Activated CD8-positive, alpha-beta memory T cell treated with anti-CD3 and anti-CD28 coated beads, Interleukin-2, amount 10 ng/mL, durations not matched to agents 7 days and 5 days (primary cell): ENCODE data around the gene AP5Z1. TPM values are rescaled to one million over a fixed set of nuclear protein-coding genes. Genes with fewer than 3 reads are reported as not detected.

Experiments used
- ATAC-seq: fragments of 150-1000 bp; cut with Tn5 transposase; one replicate; pipeline ENCODE4 v1.10.0; 2021; ENCODE audit warnings: moderate library complexity
- CTCF ChIA-PET: fragments of 350-600 bp; sonication (Branson Sonifier 250); formaldehyde crosslinking; loops from one replicate; lab custom pipeline; 2021; ENCODE audit warnings: antibody characterized with exemption; lab: Charles Lee
- DNase-seq: peaks from one replicate; pipeline ENCODE4 v3.0.0-alpha.2; 2020
- H3K27ac Mint-ChIP-seq: one replicate; pipeline ENCODE4 v1.8.0; 2021; ENCODE audit warnings: mild to moderate bottlenecking, mixed read lengths
- H3K27me3 Mint-ChIP-seq: one replicate; pipeline ENCODE4 v1.8.0; 2021; ENCODE audit warnings: mixed read lengths
- H3K36me3 Mint-ChIP-seq: one replicate; pipeline ENCODE4 v1.8.0; 2021; ENCODE audit warnings: mild to moderate bottlenecking, mixed read lengths
- H3K4me1 Mint-ChIP-seq: one replicate; pipeline ENCODE4 v1.8.0; 2021; ENCODE audit warnings: mixed read lengths
- H3K4me3 Mint-ChIP-seq: one replicate; pipeline ENCODE4 v1.8.0; 2021; ENCODE audit warnings: mild to moderate bottlenecking, moderate library complexity, mixed read lengths
- H3K9me3 Mint-ChIP-seq: one replicate; pipeline ENCODE4 v1.8.0; 2022; ENCODE audit warnings: low read depth, mixed read lengths
- total RNA-seq, 2 experiments: library from RNA; stranded (reverse); gene quantifications; one replicate each; pipeline ENCODE4 v1.2.3, GENCODE V29; 2021

The AP5Z1 gene, protein sequence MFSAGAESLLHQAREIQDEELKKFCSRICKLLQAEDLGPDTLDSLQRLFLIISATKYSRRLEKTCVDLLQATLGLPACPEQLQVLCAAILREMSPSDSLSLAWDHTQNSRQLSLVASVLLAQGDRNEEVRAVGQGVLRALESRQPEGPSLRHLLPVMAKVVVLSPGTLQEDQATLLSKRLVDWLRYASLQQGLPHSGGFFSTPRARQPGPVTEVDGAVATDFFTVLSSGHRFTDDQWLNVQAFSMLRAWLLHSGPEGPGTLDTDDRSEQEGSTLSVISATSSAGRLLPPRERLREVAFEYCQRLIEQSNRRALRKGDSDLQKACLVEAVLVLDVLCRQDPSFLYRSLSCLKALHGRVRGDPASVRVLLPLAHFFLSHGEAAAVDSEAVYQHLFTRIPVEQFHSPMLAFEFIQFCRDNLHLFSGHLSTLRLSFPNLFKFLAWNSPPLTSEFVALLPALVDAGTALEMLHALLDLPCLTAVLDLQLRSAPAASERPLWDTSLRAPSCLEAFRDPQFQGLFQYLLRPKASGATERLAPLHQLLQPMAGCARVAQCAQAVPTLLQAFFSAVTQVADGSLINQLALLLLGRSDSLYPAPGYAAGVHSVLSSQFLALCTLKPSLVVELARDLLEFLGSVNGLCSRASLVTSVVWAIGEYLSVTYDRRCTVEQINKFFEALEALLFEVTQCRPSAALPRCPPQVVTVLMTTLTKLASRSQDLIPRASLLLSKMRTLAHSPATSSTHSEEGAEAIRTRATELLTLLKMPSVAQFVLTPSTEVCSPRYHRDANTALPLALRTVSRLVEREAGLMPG
- total RNA-seq, result 10 to 100 TPM; 51.2 to 57.5 TPM

DNA sequence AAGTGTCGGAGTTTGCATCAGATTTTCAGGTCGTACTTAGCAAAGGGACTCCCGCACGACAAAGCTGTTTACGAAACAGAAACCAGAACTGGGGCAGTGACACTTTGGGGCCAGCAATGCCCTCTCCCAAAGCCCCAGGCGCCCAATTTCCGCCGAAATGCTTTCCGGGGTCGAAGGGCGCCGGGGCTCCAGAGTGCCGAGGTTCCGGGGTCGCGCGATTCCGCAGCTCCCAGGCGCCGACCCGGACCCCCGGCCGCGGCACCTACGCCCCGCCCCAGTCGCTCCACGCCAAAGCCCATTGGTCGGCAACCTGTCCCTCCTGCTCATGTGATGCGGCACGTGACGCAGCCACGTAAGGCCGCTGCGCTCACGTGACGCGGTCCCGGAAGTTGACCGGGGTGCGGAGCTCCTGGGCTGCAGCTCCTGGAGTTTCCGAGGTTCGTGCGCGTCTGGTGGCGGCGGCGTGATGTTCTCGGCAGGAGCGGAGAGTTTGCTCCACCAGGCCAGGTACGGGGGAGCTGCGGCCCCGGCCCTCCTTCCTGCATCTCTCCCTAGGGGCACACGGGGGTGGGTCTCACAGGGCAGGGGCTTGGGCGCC is at the start of gene AP5Z1:
Gene AP5Z1, plus strand, starts transcription at position 374 of the 598 bp plus-strand sequence. Its CDS starts 93 bp downstream, at position 467.
- ATAC-seq (peak; percentile 93), DNase-seq (peak; percentile 97)
- Mint-ChIP-seq H3K36me3 (peaks cover 9% of the 10 kb centered on the region), H3K4me3 (peak within 1 kb of the TSS; percentile 98), H3K27me3 (no peaks in the 10 kb centered on the region), H3K9me3 (no peaks in the 10 kb centered on the region), H3K4me1 (peaks cover 36% of the 10 kb centered on the region), H3K27ac (peak within 1 kb of the TSS; percentile 92)
- CTCF ChIA-PET, result interaction anchor here (0.8 to 4.2 kb wide), 8 partner anchors 16 to 199 kb away, joined by 4 to 14 read pairs (median 8); no protein-coding TSS in a partner anchor

DNA sequence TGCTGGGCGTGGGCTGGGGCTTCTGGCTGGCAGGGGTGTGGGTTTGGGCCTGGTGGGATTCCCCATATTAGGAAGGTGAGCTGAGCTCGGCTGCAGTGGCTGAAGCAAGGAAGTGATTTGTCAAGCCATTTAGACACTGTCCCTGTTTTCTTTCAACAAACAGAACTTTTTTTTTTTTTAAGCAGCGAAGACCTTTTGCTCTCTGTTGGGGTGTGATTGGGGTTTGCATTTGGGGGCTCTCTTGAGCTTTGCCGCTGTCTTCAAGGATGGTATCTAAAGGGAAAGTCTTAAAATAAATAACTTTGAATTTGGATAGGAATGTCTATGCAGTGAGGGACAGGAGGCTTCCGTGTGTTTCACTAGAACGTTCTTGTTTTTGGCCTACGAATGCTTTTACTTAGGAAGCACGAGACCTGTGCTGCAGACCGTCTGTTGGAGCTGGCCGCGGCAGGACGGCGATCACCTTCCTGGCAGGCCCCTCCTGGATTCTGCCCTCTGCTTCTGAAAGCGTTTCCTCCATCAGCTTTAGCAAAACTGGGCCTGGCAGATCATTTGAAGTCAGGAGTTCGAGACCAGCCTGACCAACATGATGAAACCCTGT is 49.5 kb upstream of the AP5Z1 start:
- ATAC-seq (no peak), DNase-seq (no peak)
- Mint-ChIP-seq H3K9me3 (no peaks in the 10 kb centered on the region), H3K4me1 (peaks cover 26% of the 10 kb centered on the region), H3K36me3 (no peaks in the 10 kb centered on the region), H3K27ac (peak overlapping the region; percentile 88), H3K4me3 (peak overlapping the region; percentile 90), H3K27me3 (no peaks in the 10 kb centered on the region)
- CTCF ChIA-PET, result interaction anchor here (1.1 kb wide), 1 partner anchor 28 kb away, joined by 3 read pairs; no protein-coding TSS in a partner anchor

DNA sequence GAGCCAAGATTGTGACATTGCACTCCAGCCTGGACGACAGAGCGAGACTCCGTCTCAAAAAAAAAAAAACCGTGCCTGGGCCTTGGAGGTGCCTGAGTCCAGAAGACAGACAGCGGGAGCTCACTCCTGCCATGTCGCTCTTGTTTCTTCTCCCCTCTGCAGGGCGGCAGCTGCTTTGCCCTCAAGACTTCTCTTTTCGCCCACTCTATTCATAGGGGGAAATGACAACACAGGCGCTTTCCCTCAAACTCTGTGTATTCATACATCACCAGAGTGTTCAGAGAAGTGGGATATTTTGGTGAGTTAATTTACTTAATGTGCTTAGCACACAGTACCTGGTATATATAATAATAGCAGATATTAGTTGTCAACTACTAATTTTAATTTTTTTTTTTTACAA is 48.9 kb upstream of the AP5Z1 start:
- Mint-ChIP-seq H3K36me3 (no peaks in the 10 kb centered on the region), H3K27me3 (no peaks in the 10 kb centered on the region), H3K9me3 (no peaks in the 10 kb centered on the region), H3K27ac (no peak overlapping the region), H3K4me1 (peaks cover 29% of the 10 kb centered on the region), H3K4me3 (no peak overlapping the region)
- CTCF ChIA-PET, result no interaction called here
- DNase-seq, result no peak
- no peak for ATAC-seq

DNA sequence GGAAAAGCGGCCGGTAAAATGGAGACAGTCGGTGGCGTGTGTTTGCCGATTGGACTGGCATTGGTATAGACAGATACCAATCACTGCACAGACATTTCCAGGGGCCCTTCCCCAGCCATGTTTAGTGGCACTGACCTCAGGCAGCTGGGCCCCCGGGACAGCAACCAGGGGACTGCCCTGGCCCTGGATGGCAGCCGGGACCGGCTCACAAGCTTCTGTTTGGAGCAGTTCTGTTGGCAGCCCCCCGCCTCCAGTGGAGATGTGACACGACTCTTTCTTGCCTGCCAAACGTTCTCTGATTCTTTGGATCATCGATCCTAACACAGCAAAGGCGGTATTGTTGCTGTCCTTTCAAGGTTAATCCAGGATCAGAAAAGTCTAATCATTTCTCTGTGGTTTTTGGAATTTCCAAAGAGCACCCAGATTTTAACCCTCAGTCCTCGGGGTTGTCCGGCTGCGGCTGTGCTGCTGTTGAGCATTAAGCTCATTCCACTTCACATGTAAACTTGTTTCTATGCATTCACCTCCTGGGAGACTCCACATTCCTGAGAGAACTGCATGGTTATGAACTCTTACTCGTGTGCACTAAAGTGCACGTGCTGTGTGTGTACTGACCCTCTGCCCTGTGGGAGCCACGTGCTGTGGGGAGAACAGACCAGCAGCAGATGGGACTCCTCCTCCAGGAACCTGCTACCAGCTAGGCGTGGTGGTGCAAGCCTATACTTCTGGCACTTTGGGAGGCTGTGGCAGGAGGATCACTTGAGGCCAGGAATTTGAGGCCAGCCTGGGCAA is 47.3 kb upstream of the AP5Z1 start:
- peaks cover 29% of the 10 kb centered on the region for H3K4me1 Mint-ChIP-seq
- ATAC-seq, result no peak
- no peak overlapping the region for H3K27ac Mint-ChIP-seq
- no peak for DNase-seq
- H3K9me3 Mint-ChIP-seq, result no peaks in the 10 kb centered on the region
- no peaks in the 10 kb centered on the region for H3K27me3 Mint-ChIP-seq
- no peak overlapping the region for H3K4me3 Mint-ChIP-seq
- CTCF ChIA-PET, result no interaction called here
- H3K36me3 Mint-ChIP-seq, result peaks cover 2% of the 10 kb centered on the region

DNA sequence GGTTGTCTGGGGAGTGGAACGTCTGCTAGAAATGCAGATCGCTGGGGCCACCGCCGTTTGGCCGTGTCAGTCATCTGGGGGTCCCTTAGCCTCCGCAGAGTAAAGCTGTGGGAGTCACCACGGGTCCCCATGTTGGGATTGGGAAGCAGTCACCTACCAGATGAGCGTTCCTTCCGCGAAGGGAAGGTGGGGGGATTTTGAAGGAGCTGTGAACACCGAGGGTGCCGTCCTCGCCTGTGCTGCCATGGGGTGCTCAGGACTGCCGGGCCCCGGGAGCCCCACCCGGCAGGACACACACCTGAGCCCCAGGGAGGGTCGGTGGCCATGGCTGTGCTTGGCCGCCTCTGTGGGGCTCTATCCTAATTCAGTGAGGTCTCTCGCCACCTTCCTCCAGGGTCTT is 46.2 kb upstream of the AP5Z1 start:
- ATAC-seq, result no peak
- Mint-ChIP-seq H3K36me3 (peaks cover 2% of the 10 kb centered on the region), H3K27ac (no peak overlapping the region), H3K9me3 (no peaks in the 10 kb centered on the region), H3K4me3 (no peak overlapping the region), H3K4me1 (peaks cover 40% of the 10 kb centered on the region), H3K27me3 (no peaks in the 10 kb centered on the region)
- no peak for DNase-seq
- CTCF ChIA-PET, result no interaction called here

DNA sequence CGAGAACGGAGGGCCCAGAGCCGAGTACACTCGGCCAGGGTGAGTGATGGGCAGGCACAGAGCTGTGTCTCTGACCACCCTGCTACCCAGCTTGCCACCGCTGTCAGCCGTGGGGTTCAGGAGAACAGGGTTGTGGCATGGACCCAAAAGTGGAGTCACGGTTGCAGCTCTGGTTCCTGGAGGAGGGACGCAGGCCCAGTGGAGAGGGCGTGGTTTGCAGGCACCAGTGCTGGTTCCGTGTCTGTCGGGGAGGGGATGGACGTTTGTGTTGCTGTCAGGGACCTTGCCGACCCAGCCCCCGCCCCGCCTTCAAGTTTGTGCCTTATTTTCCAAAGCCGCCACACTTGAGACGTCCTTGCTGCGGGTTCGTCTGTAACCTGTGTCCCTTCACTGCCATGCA is 45.1 kb upstream of the AP5Z1 start:
- CTCF ChIA-PET, result no interaction called here
- Mint-ChIP-seq H3K4me3 (no peak overlapping the region), H3K27ac (no peak overlapping the region), H3K9me3 (no peaks in the 10 kb centered on the region), H3K27me3 (no peaks in the 10 kb centered on the region), H3K4me1 (peaks cover 39% of the 10 kb centered on the region), H3K36me3 (peaks cover 2% of the 10 kb centered on the region)
- no peak for ATAC-seq
- DNase-seq, result no peak

DNA sequence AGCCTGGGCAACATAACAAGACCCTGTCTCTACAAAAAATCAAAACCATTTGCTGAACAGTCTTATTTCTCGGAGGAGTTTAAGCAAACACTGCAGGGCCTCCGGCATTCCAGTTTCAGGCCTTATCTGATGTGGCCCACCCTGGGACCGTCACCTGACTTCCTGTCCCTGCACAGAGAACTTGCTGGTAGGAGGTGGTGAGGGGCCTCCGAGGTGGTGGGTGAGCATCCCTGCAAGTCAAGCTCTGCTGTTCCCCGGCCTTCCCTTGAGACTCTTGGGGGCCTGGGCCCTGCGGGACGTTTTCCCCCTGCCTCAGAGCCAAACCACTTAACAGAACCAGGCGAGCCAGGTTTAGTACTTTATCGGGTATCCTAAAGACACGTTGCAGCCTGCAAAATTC is 44.5 kb upstream of the AP5Z1 start:
- no peak for DNase-seq
- peaks cover 35% of the 10 kb centered on the region for H3K4me1 Mint-ChIP-seq

DNA sequence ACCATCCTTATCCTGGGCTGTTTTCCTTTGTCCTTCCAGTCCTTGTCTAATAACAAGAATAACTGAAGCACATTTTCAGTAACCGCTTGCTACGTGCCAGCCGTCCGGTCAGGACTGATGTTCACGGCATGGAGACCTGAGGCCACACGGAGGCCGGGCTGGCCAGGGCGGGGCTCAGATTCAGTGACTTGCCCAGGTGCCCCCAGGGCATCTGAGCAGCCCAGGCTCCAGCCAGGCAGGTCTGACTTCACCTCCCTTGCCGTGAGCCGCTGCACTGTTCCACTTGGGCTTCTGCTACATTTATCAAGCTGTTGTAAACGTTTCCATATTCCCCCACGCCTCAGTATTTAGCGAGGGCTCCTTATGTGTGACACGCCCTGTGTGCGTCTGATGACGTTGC is 43.6 kb upstream of the AP5Z1 start:
- ATAC-seq, result no peak
- Mint-ChIP-seq H3K36me3 (peaks cover 2% of the 10 kb centered on the region), H3K4me1 (peaks cover 33% of the 10 kb centered on the region), H3K9me3 (no peaks in the 10 kb centered on the region), H3K27ac (no peak overlapping the region), H3K4me3 (no peak overlapping the region), H3K27me3 (no peaks in the 10 kb centered on the region)
- CTCF ChIA-PET, result no interaction called here
- no peak for DNase-seq

More for the DNA sequence above, 44.5 kb upstream of the AP5Z1 start:
- H3K27ac Mint-ChIP-seq, result no peak overlapping the region
- no peak for ATAC-seq
- no peak overlapping the region for H3K4me3 Mint-ChIP-seq
- H3K27me3 Mint-ChIP-seq, result no peaks in the 10 kb centered on the region
- CTCF ChIA-PET, result no interaction called here
- no peaks in the 10 kb centered on the region for H3K9me3 Mint-ChIP-seq
- peaks cover 2% of the 10 kb centered on the region for H3K36me3 Mint-ChIP-seq

DNA sequence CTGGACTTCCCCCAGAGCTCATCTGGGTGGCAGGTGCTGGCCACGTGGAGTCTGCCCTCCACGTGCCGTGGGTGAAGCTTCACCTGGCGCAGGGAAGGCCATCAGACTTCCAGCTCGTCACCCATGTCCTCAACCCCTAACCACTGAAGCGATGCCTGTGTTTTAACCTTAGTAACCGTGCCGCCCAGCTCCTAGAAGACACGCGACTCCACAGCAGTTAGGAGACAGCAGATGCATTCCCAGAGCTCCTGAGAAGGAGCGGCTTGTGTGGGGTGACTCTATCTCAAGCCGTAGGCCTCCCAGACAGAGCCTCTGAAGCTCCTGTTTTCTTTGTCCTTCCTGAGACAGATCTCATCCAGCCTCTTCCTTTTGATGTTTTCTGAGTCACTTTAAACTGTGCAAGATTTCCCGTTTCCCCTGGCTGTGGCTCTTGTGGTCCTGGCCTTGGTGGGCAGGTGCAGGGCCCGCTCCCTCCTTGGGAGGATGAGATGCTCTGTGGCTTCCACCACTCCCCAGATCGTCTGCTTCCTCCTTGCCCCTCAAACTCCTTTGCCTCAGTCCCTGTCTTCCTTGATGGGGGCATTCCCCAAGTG is 41.4 kb upstream of the AP5Z1 start:
- H3K9me3 Mint-ChIP-seq, result no peaks in the 10 kb centered on the region
- no peak overlapping the region for H3K27ac Mint-ChIP-seq
- H3K36me3 Mint-ChIP-seq, result peaks cover 2% of the 10 kb centered on the region
- ATAC-seq (peak; percentile 35), DNase-seq (peak; percentile 56)
- CTCF ChIA-PET, result interaction anchor here (1.6 kb wide), 1 partner anchor 9 kb away, joined by 4 read pairs; no protein-coding TSS in a partner anchor
- no peak overlapping the region for H3K4me3 Mint-ChIP-seq
- H3K27me3 Mint-ChIP-seq, result no peaks in the 10 kb centered on the region
- H3K4me1 Mint-ChIP-seq, result peaks cover 44% of the 10 kb centered on the region

DNA sequence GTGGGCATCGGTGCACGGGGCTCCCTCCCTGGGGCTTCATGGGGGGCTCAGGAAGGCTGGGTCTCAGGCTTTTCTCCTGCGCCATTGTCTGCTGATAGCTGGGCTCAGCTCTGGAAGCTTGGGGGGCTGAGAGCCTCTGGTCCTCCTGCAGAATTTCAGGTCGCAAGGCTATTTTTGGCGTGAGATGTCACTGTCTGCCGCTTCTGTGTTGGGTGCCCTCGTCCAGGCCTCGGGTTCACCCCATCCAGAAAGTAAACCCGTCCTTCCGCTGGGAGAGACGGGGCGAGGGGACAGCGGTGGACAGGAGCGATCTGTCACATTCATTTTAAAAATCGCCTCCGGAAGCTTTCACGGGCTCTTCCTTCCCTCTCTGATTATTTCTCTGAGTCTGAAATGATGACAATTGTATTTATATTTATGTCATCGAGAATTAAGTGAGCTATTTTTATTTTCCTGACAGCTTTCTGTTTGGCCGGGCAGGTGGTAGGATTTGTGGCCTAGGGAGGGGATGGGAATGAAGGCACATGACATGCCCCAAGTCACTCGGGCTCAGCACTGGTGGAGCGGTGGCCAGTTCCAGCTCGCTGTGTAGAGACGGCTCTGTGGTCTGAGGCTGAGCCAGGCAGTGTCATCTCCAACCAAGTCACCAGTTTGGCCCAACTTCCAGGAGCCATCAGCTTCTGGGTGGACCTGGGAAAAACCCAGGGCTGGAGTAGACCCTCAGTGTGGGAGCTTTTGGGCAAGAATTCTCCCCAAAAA is 40.7 kb upstream of the AP5Z1 start:
- Mint-ChIP-seq H3K4me3 (no peak overlapping the region), H3K27ac (no peak overlapping the region), H3K27me3 (no peaks in the 10 kb centered on the region), H3K9me3 (no peaks in the 10 kb centered on the region), H3K4me1 (peaks cover 52% of the 10 kb centered on the region), H3K36me3 (peaks cover 2% of the 10 kb centered on the region)
- DNase-seq (no peak), ATAC-seq (no peak)
- CTCF ChIA-PET, result interaction anchor here (1.5 to 1.7 kb wide), 3 partner anchors 10 to 93 kb away, joined by 4 to 7 read pairs (median 5); no protein-coding TSS in a partner anchor

DNA sequence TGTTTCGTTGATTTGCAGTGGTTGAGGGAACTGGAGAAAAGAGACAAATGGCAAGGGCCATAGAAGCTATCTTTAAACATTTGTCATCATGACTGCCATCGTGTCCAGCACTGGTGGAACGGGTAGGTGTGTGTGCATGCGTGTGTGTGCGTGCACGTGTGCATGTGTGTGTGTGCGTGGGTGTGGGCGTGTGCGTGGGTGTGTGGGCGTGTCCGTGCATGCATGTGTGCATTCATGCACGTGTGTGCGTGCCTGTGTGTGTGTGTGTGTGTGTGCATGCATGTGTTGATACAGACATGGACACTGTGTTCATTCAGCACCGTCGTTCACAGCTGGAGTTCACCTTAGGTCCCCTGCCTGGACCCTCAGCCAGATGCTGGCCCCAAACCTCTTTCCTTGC is 38.1 kb upstream of the AP5Z1 start:
- H3K36me3 Mint-ChIP-seq, result peaks cover 6% of the 10 kb centered on the region
- no peak overlapping the region for H3K27ac Mint-ChIP-seq
- H3K27me3 Mint-ChIP-seq, result no peaks in the 10 kb centered on the region
- H3K4me3 Mint-ChIP-seq, result no peak overlapping the region
- H3K4me1 Mint-ChIP-seq, result peaks cover 40% of the 10 kb centered on the region
- H3K9me3 Mint-ChIP-seq, result no peaks in the 10 kb centered on the region
- ATAC-seq, result no peak
- CTCF ChIA-PET, result no interaction called here
- DNase-seq, result no peak
